Stimulated activated CD8-positive, alpha-beta memory T cell treated with anti-CD3 and anti-CD28 coated beads, Interleukin-4, amount 100 ng/mL, for 4 hours (primary cell): ENCODE results near the gene RPRD1B.
"Not testable (repeated sequence)": the region's sequence is repeated elsewhere in the genome, so short reads cannot be mapped to it uniquely, and the experiment has no call there.

Source experiments
- DNase-seq, 2 donors: peaks; one replicate each; pipeline ENCODE4 v3.0.0-alpha.2; 2020; ENCODE audit warnings: low read depth in 2 of 2, low spot score in 1 of 2

The RPRD1B gene

DNA sequence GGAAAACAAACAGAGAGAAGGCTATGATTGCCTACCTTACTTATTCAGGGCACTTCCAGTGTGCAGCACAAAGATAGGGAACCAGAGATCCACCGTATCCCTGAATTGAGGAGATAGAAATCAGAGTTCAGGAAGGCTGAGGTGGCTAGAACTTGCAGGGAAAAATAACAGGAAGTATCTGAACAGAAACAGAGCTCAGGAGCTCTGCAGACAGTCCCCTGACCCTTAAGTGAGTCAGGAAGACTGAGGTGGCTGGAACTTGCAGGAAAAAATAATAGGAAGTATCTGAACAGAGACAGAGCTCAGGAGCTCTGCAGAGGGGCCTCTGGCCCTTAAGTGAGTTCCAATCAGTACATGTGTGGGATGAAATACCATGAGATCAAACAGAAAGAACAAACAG, 65.4 kb downstream of the RPRD1B start:
- no peak for DNase-seq

DNA sequence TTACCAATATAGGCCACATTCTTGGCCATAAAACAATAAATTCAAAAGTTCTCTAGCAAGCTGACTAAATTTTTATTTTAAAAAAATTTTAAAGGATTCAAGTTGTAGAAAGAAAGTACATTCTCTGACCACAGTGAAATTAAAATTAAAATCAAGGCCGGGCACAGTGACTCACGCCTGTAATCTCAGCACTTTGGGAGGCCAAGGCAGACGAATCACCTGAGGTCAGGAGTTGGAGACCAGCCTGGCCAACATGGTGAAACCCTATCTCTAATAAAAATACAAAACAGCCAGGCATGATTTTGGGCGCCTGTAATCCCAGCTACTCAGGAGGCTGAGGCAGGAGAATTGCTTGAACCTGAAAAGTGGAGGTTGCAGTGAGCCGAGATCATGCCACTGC, 68.7 kb downstream of the RPRD1B start:
- not testable (repeated sequence) for DNase-seq

DNA sequence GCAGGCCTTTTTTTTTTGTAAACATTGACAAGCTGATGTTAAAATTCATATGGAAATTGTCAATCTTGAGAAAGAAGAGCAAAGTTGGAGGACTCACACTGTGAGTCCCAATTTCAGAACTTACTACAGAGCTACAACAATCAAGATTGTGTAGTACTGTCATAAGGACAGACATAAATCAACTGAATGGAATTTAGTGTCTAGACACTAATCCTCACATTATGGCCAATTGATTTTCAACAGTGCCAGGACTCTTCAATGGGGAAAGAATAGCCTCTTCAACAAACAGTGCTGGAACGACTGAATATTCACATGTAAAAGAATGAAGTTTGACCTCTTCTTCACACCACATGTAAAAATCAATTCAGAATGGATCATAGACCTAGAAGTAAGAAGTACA, 70.7 kb downstream of the RPRD1B start:
- DNase-seq: no peak

DNA sequence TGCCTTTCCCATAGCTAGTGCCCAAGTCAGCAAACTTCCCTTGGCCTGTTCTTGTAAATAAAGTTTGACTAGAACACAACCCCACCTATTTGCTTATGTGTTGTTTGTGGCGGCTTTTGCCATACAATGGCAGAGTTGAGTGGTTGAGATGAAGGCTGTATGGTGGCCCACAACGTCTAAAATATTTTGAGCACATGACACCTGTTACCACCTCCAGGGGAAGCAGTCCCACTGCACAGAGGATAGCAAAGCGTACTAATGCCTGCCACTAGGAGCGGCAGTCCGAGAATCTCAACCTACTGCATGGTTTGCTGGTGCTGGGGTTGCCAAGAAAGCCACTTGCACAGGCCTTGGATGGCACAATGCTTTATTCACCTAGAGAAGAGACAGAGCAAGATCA, 72.9 kb downstream of the RPRD1B start:
- DNase-seq: no peak

DNA sequence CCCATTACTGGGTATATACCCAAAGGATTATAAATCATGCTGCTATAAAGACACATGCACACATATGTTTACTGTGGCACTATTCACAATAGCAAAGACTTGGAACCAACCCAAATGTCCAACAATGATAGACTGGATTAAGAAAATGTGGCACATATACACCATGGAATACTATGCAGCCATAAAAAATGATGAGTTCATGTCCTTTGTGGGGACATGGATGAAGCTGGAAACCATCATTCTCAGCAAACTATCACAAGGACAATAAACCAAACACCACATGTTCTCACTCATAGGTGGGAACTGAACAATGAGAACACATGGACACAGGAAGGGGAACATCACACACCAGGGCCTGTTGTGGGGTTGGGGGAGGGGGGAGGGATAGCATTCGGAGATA, 73.8 kb downstream of the RPRD1B start:
- not testable (repeated sequence) for DNase-seq

DNA sequence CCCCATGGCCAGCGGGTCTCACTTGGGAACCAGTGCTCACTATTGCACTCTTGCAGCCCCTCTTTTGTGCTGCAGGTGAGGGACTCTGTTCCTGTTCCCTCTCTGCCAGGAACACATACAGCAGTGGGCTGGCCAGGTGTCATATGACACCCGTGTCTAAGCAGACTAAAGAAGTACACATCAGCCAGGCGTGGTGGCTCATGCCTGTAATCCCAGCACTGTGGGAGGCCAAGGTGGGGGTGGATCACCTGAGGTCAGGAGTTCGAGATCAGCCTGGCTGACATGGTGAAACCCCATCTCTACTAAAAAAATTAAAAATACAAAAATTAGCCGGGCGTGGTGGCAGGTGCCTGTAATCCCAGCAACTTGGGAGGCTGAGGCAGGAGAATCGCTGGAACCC, 74.4 kb downstream of the RPRD1B start:
- DNase-seq: not testable (repeated sequence)

DNA sequence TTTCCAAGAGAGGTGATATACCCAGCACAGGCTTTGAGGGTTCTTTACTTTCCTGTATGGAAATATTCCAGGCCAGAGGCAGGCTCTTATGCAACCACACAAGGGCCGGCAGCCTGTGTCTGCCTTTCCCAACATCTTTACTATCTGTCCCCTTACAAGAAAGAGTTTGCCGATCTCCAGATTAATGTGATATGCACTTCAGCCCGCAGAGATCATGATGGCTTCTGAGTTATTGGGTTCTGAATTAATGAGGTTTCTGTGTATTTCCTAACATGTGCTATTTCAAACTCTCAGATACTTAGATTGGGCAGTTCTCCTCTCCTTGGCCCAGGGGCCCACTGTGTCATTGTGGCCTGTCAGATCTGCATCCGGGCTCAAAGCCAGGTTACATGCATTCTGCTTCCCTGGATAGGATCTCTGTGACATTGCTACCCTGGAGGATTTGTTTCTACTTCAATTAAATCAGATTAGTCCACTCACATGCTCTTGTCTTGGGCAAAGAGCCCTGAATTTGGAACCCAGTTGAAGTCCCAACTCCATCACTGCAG, 75.0 kb downstream of the RPRD1B start:
- DNase-seq: no peak

DNA sequence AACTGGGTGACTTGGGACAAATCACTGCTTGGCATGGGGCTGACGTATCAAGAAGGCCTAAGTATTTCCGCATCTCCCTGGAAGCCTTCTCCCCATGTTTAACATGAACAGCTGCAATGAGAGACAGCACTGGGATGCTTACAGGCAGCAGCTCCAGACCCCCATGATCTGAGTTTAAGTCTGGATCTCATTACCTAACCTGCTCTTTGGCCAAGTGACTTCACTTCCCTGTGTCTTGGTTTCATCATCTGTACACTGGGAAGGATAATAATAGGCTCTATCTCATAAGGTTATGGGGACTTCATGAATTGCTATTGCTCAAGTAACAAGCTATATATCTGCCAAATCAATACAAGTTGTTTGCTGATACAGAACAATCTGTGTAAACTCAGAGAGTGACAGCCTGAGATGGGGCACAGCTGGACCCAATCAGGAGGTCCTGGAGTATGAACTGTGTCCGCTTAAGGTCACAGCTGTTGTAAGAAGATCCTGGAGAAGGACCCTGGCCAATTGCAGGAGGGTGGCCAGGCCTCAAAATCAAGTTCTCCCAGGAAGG, 75.5 kb downstream of the RPRD1B start:
- DNase-seq: no peak

DNA sequence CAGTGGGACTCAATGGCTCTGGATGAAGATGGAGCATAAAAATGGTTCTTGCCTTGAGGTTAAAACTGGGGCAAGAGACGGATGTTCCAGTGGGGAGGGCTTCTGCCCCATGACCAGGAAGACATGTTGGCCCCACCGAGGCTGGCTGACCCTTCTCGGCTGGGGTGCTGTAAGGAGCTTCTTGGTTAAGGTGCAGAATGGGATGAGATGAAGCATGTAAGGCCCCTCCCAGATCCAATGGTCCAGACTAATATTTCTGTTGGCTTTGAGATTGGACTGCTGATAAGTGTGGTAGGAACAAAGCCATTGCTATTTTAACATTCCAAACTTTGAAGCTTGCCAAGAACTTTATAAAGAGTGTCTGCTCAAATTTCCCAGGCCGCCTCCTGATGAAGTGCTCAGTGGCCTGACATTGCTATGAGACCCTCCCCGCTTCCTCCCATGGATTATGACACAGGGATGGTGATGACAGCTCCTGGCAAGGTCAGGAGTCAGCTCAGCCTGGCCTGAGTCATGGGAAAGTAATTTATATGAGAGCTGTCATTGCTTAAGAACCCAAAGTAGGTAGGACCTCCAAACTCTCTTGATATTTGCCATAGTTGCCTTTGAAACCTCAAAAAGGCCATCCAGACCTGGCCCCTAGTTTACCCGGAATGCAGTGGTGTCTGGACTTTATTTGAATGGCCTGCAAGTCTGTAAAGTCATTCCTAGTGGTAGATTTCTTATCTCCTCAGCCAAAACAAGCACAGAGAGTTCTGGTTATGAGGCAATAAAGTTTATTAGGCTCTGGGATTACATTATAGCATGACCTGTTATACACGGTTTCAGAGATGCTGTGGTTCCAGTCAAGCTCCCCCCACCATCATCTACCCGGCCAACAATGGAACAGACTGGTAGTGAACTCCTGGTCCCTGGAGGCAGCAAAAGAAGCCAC, 76.3 kb downstream of the RPRD1B start:
- DNase-seq: no peak

DNA sequence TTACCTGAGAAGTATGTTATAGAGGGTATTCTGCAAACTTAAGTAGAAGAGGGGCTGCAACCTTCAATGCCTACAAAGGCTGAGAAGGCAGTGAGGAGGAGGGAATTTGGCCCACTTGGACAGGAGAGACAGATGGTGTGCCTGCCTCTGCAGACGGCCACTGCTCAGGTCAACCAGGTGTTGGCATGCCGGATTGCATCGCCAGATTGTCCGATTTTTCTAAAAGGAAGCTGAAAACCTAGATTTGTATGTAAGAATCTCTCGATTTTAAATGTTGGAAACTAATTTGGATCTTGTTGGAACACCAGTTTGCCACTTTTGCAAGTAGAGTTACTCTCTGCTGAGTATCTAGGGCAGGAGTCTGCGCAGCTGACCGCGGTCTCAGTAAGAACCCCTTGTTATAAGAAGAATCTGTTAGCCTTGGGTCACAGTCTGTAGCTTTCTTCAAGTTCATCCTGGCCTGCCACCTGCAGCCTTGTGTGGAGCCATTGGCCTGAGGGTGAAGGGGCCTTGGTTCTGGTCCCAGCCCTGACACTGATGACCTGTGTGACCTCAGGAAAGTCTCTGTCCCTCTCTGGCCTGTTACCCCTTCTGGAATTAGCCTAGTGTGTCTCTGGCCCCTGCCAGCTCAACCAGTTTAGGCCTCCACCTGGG, 77.1 kb downstream of the RPRD1B start:
- DNase-seq: no peak

DNA sequence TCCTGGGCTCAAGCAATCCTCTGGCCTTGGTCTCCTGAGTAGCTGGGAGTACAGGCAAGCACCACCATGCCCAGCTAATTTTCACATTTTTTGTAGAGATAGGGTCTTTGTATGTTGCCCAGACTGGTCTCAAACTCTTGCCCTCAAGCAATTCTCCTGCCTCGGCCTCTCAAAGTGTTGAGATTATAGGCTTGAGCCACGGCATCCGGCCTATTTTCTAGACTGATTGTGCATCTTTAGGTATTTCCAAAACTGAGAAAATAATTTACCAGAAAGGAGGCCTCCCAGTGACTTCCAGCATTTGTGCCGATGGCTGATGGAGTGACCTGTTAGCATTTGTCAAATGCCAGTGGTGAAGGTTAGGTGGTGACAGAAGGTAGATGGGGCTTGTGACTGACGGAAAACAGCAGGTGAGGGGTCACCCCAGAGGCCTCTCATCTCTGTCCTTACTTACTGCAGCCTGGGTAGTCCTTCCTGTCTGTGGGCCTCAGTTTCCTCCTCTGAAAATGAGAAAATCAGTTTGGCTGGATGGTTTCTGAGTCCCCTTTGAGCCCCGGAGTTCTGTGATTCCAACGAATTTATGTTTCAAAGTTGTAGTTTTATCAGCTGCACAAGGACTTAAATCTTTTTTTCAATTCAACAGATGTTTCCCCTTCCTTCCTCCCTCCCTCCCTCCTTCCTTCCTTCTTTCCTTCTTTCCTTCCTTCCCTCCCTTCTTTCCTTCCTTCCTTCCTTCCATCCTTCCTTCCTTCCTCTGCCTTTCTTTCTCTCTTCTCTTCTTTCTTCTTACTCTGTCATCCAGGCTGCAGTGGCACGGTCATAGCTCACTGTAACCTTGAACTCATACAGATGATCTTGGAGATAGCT, 78.1 kb downstream of the RPRD1B start:
- DNase-seq: no peak

DNA sequence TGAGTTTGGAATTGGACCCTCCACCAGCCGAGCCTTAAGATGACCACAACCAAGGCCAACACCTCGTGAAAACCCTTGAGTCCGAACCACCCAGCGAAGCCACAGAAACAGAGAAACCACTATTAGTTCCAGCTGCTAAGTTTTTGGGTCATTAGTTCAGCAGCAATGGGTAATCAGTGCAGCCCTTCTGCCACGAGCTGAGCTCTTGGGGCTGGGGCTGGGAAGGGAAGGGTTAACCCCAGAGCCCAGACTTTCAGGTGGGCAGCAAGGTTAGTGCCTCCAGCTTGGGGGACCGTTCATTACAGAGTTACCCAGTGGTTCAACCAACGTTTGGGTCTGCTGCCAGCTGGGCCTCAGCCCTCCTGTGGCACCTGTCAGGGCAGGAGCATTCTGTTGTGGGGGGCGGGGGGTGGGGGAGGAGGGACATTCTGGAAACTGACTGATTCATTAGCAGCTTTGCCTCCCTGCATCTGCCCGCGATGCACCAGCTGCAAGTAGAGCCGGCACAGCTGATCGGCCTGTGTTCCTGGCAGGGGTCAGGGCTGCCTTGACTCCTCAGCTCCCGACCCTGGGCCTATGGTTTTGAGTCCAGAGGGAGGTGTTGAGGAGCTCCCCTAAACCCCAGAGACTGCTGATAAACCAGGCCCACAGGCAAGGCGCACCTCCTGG, 78.8 kb downstream of the RPRD1B start:
- no peak for DNase-seq

DNA sequence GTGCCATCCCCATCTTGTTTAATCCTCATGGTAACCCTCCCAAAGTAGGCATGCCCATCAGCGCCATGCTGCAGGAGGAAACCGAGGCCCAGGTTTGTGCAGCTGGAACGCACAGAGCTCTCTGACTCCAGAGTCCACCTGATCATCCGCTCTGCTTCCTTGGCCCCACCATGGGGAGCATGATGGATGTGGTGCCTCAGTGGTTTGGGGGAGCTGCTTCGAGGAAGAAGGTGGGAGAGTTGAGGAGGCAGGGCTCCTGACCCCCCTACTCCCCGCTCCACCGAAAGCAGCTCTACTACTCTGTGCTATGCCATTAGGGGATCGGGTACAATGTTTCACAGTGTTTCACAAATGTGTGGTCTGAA, 79.4 kb downstream of the RPRD1B start:
- no peak for DNase-seq

DNA sequence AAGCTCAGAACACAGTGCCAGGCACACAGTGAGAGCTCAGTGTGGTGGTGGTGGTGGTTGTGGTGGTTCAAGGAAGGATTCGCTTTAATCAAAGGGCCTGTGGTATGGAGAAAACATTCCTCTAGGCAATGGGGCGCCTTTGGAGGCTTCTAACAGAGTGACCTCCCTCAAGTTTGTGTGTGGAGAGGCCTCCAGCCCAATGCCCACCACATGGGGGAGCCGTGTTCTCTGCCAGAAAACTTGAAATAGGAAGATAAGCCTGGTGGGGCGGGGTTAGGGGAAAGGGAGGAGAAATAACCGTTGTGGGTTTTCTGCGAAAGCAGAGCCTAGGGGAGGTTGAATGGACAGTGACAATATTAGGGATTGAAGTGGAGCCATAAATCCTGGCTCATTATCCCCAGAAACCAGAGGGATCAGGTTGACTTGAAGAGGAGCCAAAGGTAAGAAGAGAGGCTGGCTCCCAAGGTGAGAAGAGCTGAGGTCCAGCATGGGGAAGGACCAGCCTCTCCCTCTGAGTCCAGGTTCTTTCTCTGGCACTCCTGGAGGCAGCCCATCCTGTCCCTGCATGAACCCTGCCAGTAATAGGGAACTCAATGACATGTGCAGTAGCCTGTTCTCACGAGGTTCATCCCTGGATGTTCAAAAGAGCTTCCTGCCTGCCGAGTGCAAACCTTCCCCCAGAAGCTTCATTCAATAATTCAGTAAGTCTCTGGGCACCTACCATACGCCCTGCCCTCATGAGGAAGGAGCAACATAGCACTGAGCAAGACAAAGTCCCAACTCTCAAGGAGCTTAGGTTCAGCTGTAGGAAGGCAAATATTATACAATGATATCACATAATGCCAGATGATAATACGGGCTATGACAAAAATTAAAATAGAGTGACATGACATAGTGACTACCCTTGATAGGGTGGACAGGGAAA, 80.1 kb downstream of the RPRD1B start:
- DNase-seq: no peak

DNA sequence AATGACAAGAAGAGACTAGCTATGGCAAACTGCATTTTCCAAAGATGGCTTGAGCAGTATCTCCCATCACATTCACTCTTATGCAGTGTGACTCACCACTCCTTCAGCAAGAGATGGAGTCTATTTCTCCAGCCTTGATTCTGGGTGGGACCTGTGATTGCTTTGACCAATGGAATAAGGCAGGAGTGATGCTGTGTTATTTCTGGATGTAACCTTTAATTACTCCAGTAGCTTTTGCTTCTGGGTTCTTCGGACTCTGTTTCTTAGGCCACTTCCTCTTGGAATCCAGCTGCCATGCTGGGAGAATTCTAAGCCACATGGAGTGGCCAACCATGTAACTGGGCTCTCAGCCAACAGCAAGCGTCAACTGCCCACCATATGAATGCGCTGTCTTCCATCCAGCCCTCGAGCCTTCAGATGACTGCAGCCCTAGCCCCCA, 80.8 kb downstream of the RPRD1B start:
- no peak for DNase-seq

DNA sequence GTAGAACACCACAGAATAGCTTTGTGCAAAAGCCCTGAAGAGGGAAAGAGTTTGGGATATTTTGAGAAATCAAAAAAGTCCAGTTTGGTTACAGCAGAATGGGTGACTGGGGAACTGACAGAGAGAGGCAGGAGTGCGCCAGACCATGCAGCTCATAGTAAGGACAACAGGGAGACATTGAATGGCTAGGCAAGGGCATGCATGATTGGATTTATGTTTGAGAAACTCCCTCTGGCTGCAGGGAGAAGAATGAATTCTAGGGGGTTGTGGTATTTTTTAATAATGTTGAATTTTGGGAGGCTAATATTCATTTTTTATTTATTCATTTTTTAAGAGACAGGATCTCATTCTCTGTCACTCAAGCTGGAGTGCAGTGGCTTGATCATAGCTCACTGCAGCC, 81.7 kb downstream of the RPRD1B start:
- no peak for DNase-seq

DNA sequence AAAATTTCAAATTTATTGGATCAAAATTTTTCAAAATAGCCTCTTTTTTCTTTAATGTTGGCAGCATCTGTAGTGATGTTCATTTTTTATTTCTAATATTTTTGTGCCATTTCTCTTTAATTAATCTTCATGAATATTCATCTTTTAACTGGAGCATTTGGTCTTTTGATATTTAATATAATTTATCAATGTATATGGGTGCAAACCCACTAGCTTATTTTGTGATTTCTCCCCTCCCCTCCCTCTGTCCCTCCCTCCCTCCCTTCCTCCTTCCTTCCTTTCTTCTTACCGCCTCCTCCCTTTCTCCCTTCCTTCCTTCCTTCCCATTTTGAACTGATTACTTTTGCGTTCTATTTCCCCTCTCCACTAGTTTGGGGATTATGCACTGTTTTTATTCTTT, 82.3 kb downstream of the RPRD1B start:
- DNase-seq: no peak

DNA sequence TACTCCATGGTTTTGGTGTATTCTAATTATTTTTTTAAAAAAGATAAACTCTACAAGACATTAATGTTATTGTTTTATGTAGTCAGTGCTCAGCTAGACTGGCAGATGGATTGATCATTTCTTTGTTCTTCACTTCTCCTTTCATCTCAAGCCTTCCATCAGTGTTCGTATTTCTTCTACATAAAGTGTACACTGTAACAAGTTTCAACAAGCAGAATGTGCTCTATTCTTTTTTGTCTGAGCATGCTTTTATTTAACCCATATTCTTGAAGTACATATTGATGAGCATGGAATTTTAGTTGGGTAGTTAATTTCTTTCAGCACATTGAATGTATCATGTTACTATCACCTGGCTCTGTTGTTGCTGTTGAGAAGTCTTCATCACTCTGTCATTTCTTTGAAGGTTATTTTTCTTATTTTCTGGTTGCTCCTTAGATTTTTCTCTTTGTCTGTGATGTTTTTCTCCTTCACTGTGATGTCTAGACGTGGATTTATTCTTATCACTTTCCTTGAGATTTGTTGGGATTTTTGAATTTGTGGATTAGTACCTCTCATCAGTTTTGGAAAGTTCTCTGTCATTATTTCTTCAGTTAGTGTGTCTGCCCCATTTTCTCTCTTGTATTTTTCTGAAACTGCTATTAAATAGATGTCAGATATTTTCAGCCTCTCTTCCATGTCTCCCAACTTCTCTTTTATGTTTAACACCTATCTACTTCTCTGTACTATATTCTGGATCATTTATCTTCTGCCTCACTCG, 83.0 kb downstream of the RPRD1B start:
- no peak for DNase-seq

DNA sequence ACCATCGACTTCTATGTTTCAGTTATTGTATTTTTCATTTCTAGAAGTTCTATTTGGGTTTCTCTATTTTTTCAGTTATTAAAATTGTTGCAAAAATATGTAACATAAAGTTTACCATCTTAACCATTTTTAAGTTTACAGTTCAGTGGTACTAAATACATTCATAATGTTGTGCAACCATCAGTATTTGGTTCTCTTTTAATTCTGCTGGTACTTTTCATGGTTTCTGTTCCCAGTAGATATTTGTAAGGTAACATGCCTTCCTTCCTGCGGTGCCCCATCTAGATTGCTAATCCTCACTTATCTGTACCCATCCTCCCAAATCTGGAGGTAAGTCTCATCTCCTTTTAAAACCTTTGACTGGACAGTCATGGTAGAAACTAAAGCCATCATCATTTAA, 83.7 kb downstream of the RPRD1B start:
- no peak for DNase-seq
